A673 (cell line): ENCODE results near the gene CHTOP. TPM values are rescaled to one million over a fixed set of nuclear protein-coding genes. Genes with fewer than 3 reads are reported as not detected.
"Not testable (repeated sequence)": the region's sequence is repeated elsewhere in the genome, so short reads cannot be mapped to it uniquely, and the experiment has no call there.

ENCODE experiments used
- BruUV-seq: library from RNA; stranded (reverse); fragments of 400-500 nt; replicated peaks from 2 replicates; lab custom pipeline; 2021; lab: Mats Ljungman, UMichigan
- CTCF ChIA-PET: fragments of 300-600 bp; sonication (Branson Sonifier 250); formaldehyde crosslinking; loops from one replicate; lab custom pipeline; 2022; ENCODE audit warnings: antibody characterized with exemption; lab: Charles Lee
- POLR2A ChIA-PET: fragments of 300-600 bp; sonication (Branson Sonifier 250); formaldehyde crosslinking; loops from one replicate; lab custom pipeline; 2022; ENCODE audit warnings: antibody characterized with exemption; ENCODE audit not compliant: low non-redundant PET; lab: Charles Lee
- DNase-seq: peaks from one replicate; pipeline ENCODE4 v3.0.0-alpha.2; 2015; ENCODE audit warnings: low spot score
- H3K27ac ChIP-seq: fragments of 200-600 bp; sonication (generic); 2 replicates; pipeline ENCODE4 v1.5.1; 2016; ENCODE audit warnings: mixed run types, low read depth, mild to moderate bottlenecking, mixed read lengths, antibody characterized with exemption, low read length; ENCODE audit not compliant: poor library complexity, severe bottlenecking
- H3K27me3 ChIP-seq: fragments of 200-600 bp; sonication (generic); replicated peaks from 2 replicates; pipeline ENCODE4 v1.6.1; 2017; ENCODE audit warnings: mixed run types, low read depth, mild to moderate bottlenecking, mixed read lengths, antibody characterized with exemption, low read length; ENCODE audit not compliant: insufficient read depth, poor library complexity
- H3K36me3 ChIP-seq: fragments of 200-600 bp; sonication (generic); 2 replicates; pipeline ENCODE4 v1.6.1; 2016; ENCODE audit warnings: mixed run types, mild to moderate bottlenecking, mixed read lengths, antibody characterized with exemption, low read length; ENCODE audit not compliant: insufficient read depth, poor library complexity, severe bottlenecking
- H3K4me1 ChIP-seq: fragments of 200-600 bp; sonication (generic); 2 replicates; pipeline ENCODE4 v1.6.1; 2017; ENCODE audit warnings: mixed run types, mild to moderate bottlenecking, mixed read lengths, antibody characterized with exemption, low read length; ENCODE audit not compliant: insufficient read depth, poor library complexity, severe bottlenecking
- H3K4me3 ChIP-seq: fragments of 200-600 bp; sonication (generic); 2 replicates; pipeline ENCODE4 v1.5.1; 2016; ENCODE audit warnings: low read depth, mixed run types, mild to moderate bottlenecking, mixed read lengths, low read length; ENCODE audit not compliant: poor library complexity, severe bottlenecking
- H3K9me3 ChIP-seq: fragments of 200-600 bp; sonication (generic); 2 replicates; pipeline ENCODE4 v1.6.1; 2016; ENCODE audit warnings: mixed run types, low read depth, mild to moderate bottlenecking, mixed read lengths, antibody characterized with exemption, low read length; ENCODE audit not compliant: poor library complexity, severe bottlenecking
- CTCF ChIP-seq: fragments of 300-800, 200-600 bp; sonication (generic); conservative IDR thresholded peaks from 2 replicates; pipeline ENCODE4 v1.5.1; 2017; ENCODE audit warnings: low read depth, mild to moderate bottlenecking, antibody characterized with exemption, low read length, moderate library complexity, mixed read lengths
- EZH2 ChIP-seq: fragments of 200-600 bp; sonication (generic); IDR thresholded peaks from 2 replicates; pipeline ENCODE4 v1.6.1; 2017; ENCODE audit warnings: borderline replicate concordance, low read depth, mild to moderate bottlenecking, mixed read lengths, antibody characterized with exemption, low read length; ENCODE audit not compliant: poor library complexity, severe bottlenecking
- intact Hi-C: fragments of 100-400 bp; cut with micrococcal nuclease; formaldehyde crosslinking; loops from one replicate; pipeline ENCODE4 v1.10.0; 2022; ENCODE audit not compliant: unreplicated experiment
- total RNA-seq: library from RNA; stranded (reverse); gene quantifications from 2 replicates; pipeline ENCODE4 v1.2.3, GENCODE V29; 2021

The CHTOP gene
- total RNA-seq, 1 experiment from 2014 or later: 101 TPM

- BruUV-seq: no TSS peak
- Histone ChIP-seq H3K27me3 (no peaks in the 10 kb centered on the region), H3K4me1 (peaks cover 8% of the 10 kb centered on the region), H3K4me3 (no peak overlapping the region), H3K27ac (no peak overlapping the region), H3K36me3 (peaks cover 86% of the 10 kb centered on the region), H3K9me3 (no peaks in the 10 kb centered on the region)
- no peak for DNase-seq
- no peak for TF ChIP-seq CTCF
- ChIA-PET CTCF (no interaction called here), POLR2A (no interaction called here)
- intact Hi-C loops: no loop called here
Observed at GRCh38 chr1:153639280-153639679, 5.4 kb downstream of the CHTOP start.

- H3K27ac ChIP-seq, H3K9me3 ChIP-seq, H3K27me3 ChIP-seq, DNase-seq, intact Hi-C loops, BruUV-seq, H3K4me3 ChIP-seq, H3K4me1 ChIP-seq, CTCF ChIA-PET, POLR2A ChIA-PET: not testable (repeated sequence)
- H3K36me3 ChIP-seq: peaks cover 96% of the 10 kb centered on the region
Observed at GRCh38 chr1:153640213-153640612, 6.3 kb downstream of the CHTOP start.

- H3K36me3 ChIP-seq: peaks cover 100% of the 10 kb centered on the region
- H3K9me3 ChIP-seq: no peaks in the 10 kb centered on the region
- H3K4me1 ChIP-seq: peaks cover 3% of the 10 kb centered on the region
- TF ChIP-seq CTCF (no peak), EZH2 (no peak)
- CTCF ChIA-PET: no interaction called here
- DNase-seq: no peak
- no peak overlapping the region for H3K4me3 ChIP-seq
- intact Hi-C loops: no loop called here
- POLR2A ChIA-PET: no interaction called here
- no peaks in the 10 kb centered on the region for H3K27me3 ChIP-seq
- H3K27ac ChIP-seq: no peak overlapping the region
- BruUV-seq: no TSS peak
Observed at GRCh38 chr1:153640861-153641260, 7.0 kb downstream of the CHTOP start.

GRCh38 chr1:153642161-153642560, 8.3 kb downstream of the CHTOP start:
- no TSS peak for BruUV-seq
- no peak for DNase-seq
- ChIA-PET POLR2A (no interaction called here), CTCF (no interaction called here)
- no peak overlapping the region for H3K4me3 ChIP-seq
- H3K27me3 ChIP-seq: no peaks in the 10 kb centered on the region
- TF ChIP-seq CTCF: no peak
- TF ChIP-seq EZH2: no peak
- H3K36me3 ChIP-seq: peaks cover 99% of the 10 kb centered on the region
- intact Hi-C loops: no loop called here
- no peaks in the 10 kb centered on the region for H3K4me1 ChIP-seq
- H3K9me3 ChIP-seq: no peaks in the 10 kb centered on the region
- H3K27ac ChIP-seq: no peak overlapping the region
